Coronary artery (tissue), 2 donors: ENCODE data around the gene ARID1B.
A peak's percentile ranks its signal among the peaks of the same experiment; 100 is the strongest.

Source experiments
- DNase-seq: peaks from one replicate; pipeline ENCODE4 v3.0.0-alpha.2; 2017; ENCODE audit warnings: low spot score
- H3K27ac ChIP-seq, 2 donors: fragments of 200-600 bp; sonication (generic); one replicate each; pipeline ENCODE4 v1.5.1; 2016 to 2019
- H3K4me3 ChIP-seq: fragments of 200-600 bp; sonication (generic); 2 replicates; pipeline ENCODE4 v1.5.1; 2016; ENCODE audit warnings: mild to moderate bottlenecking, moderate library complexity
- CTCF ChIP-seq: fragments of 200-600 bp; sonication (generic); IDR thresholded peaks from one replicate; pipeline ENCODE4 v1.5.1; 2019; ENCODE audit warnings: antibody characterized with exemption

Gene ARID1B

GRCh38 chr6:156786652-156787051, 9.5 kb downstream of the ARID1B start:
- no peak overlapping the region for H3K27ac ChIP-seq
- DNase-seq = no peak
- no peak for TF ChIP-seq CTCF
- H3K4me3 ChIP-seq = no peak overlapping the region

GRCh38 chr6:156787569-156788492, 10.7 kb downstream of the ARID1B start:
- no peak for DNase-seq
- peak overlapping the region in 1 of 2 donors; percentile 16 for H3K27ac ChIP-seq
- no peak overlapping the region for H3K4me3 ChIP-seq
- no peak for TF ChIP-seq CTCF

- DNase-seq = no peak
Measured at GRCh38 chr6:156789081-156789943, 12.1 kb downstream of the ARID1B start.

GRCh38 chr6:156790711-156791319, 13.6 kb downstream of the ARID1B start:
- Histone ChIP-seq H3K4me3 (peak overlapping the region; percentile 42), H3K27ac (no peak overlapping the region)
- no peak for DNase-seq
- no peak for TF ChIP-seq CTCF

More at GRCh38 chr6:156789081-156789943, 12.1 kb downstream of the ARID1B start:
- Histone ChIP-seq H3K27ac (no peak overlapping the region), H3K4me3 (no peak overlapping the region)
- TF ChIP-seq CTCF = no peak

DNA sequence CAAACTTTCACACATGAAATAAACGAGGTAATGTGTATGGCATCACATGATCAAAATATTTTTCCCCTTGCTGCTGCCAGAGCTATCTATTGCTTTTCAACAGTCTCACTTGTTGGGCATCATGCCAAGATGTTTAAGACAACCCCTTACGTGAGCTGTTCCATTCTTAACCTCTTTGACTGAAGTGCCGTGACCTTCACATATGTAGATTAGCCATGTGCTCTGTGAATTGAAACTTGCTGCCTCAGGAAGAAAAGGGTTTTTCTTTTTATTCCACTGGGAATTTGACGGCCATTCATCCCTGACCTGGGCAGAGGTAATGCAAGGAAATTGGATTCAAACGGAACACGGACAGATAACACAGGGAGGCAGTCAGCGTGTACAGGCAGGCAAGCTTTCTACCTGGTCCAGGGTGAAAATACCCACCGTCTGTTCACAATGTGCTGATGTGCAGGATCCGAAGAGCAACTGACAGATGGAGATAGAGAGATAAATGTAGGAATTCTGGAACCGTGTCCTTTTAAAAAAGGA, 14.2 kb downstream of the ARID1B start:
- TF ChIP-seq CTCF = no peak
- no peak for DNase-seq
- peak overlapping the region; percentile 42 for H3K4me3 ChIP-seq
- no peak overlapping the region for H3K27ac ChIP-seq

DNA sequence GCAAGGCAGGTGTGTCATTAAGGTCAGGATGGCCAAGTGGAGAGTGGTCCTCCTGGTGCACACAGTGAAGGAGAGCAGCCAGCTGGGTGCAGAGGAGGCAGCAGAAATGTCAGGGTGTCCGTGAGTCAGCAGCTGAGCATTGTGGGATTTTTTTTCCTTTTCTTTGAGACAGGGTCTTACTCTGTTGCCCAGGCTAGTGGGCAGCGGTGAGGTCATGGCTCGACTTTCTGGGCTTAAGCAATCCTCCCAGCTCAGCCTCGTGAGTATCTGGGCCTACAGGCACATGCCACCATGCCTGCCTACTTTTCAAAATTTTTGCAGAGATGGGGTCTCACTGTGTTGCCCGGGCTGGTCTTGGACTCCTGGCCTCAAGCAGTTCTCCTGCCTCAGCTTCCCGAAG, 16.0 kb downstream of the ARID1B start:
- no peak for DNase-seq
- H3K4me3 ChIP-seq = no peak overlapping the region
- TF ChIP-seq CTCF = no peak
- no peak overlapping the region for H3K27ac ChIP-seq
